Mononuclear cell (primary cell): ENCODE measurements around the gene ZNRF3. TPM values are rescaled to one million over a fixed set of nuclear protein-coding genes. Genes with fewer than 3 reads are reported as not detected.

Source experiments
- H3K27me3 ChIP-seq: 2 replicates; pipeline ENCODE4 v1.6.0; 2011; ENCODE audit warnings: low read length, control low read depth; ENCODE audit not compliant: insufficient read depth
- H3K4me1 ChIP-seq: 2 replicates; pipeline ENCODE4 v1.5.1; 2011; ENCODE audit warnings: mild to moderate bottlenecking, low read length, control low read depth; ENCODE audit not compliant: insufficient read depth
- H3K4me3 ChIP-seq: 2 replicates; pipeline ENCODE4 v1.5.1; 2011; ENCODE audit warnings: mild to moderate bottlenecking, low read length, moderate library complexity
- H3K9me3 ChIP-seq: 2 replicates; pipeline ENCODE4 v1.5.1; 2011; ENCODE audit warnings: low read depth, mild to moderate bottlenecking, control low read depth, low read length
- total RNA-seq: library from RNA; depleted of rRNA; stranded (reverse); fragments of >200 nt; gene quantifications from one replicate; pipeline ENCODE4 v1.2.3, GENCODE V29; 2012

ZNRF3 gene
- total RNA-seq, 1 donor = 0.52 TPM

DNA sequence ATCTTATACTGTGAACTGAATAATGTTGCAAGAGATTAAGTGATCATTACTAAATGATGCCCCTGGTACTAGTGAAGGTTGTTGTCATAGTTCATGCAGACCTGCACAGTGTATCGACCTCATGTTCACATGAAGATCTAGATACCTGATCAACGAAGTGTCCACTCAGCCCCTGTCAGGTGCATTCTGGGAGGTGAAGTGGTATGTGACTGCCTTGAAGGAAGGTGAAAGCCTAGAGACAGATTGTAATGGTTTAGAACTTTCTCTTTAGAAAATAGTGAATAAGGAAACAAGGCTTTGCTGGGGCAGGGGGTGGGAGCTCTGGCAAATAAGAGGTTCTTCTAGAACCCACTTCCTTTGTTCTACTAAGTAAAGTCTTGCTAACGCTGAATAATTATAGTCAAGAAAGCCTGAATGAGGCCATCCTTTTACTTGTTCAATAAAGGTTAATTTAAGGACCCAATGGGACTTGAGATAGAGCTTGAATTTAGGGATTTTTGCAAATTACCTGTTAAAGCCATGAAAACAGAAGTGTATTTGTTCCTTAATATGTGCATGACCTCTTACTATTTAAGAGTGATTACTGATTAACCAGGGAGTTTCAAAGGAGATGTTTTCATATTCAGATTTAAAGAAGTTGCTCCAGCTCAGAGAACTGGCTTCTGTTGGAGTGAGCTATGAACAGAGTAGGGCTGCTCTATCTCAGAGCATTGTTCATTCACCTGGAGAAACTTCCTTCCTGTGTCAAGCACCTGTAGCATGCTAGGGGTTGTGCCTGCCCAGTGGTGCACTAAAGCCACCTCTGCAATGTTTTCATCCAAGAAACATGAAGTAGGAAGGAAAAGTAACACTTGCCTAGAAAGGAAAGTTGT, 132.9 kb downstream of the ZNRF3 start:
- no peaks in the 10 kb centered on the region for H3K9me3 ChIP-seq
- H3K4me1 ChIP-seq = peaks cover 3% of the 10 kb centered on the region
- no peak overlapping the region for H3K4me3 ChIP-seq
- peaks cover 4% of the 10 kb centered on the region for H3K27me3 ChIP-seq

DNA sequence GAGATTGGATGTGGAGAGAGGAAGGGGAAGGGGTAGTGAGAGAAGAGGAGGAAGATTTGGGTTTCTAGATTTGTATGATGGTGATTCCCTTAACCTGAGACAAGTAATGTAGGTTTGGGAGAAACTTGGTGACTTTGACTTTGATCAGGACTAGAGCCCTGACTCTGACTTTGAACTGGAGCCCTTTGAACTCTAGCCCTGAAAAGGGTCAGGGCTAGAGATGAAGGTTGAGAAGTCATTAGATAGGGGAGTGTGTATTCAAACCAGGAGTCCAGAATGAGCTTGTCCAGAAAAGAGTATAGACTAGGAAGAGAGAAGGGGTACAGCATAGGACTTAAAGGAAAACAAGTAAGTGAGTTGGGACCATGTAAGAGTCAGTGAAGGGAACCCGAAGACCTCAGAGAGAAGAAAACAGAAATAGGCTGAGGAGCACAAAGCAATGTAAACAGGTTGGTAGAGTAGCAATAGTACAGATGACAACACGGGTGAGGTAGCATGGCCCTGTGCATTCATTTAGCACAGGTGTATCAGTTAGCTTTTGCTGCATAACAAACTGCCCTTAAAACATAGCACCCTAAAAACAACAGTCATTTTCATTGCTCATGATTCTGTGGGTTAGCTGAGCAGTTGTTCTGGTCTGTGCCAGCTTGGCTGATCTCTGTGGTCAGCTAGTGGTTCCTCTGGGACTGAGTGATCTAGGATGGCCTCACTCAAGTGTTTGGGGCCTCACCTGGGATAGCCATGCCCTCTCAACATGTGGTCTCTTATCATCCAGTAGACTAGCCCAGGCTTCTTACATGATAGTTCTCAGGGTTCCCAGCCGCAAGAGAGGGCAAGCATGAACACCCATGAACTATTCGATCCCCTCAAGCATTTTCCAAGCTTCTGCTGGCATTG, 135.2 kb downstream of the ZNRF3 start:
- H3K9me3 ChIP-seq = no peaks in the 10 kb centered on the region
- H3K27me3 ChIP-seq = peaks cover 8% of the 10 kb centered on the region
- peaks cover 3% of the 10 kb centered on the region for H3K4me1 ChIP-seq
- H3K4me3 ChIP-seq = no peak overlapping the region

DNA sequence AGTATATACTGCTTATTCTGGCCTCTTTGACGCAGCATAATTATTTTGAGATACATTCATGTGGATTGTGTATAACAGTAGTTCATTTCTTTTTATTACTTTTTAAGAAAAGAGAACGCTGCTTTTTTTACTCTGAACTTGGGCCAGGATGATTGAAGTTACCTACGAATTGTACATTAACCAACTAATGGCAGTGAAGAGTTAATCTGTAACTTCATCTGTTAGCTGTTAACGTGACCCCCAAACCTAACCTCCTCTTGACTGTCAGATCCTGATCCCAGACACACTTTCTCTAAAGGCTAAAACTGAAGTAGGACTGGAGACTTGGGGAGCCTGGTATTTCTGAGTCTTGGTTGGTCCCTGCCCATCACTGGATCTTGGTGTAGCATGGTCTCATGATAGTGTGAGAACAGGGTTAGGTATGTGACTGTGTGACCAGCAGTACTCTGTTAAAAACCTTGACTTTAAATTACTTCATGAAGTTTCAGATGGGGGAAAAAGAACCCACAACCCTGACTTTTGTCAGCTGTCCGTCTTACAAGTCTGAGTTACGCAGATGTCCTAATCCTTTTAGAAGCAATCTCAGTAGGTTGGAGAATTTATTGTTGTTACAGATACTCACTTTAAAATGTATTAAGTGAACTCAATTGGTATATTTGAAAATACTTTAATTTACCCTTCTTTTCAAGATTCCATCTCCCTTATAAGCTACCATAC, 138.9 kb downstream of the ZNRF3 start:
- Histone ChIP-seq H3K4me3 (no peak overlapping the region), H3K27me3 (peaks cover 8% of the 10 kb centered on the region), H3K4me1 (no peaks in the 10 kb centered on the region), H3K9me3 (no peaks in the 10 kb centered on the region)

DNA sequence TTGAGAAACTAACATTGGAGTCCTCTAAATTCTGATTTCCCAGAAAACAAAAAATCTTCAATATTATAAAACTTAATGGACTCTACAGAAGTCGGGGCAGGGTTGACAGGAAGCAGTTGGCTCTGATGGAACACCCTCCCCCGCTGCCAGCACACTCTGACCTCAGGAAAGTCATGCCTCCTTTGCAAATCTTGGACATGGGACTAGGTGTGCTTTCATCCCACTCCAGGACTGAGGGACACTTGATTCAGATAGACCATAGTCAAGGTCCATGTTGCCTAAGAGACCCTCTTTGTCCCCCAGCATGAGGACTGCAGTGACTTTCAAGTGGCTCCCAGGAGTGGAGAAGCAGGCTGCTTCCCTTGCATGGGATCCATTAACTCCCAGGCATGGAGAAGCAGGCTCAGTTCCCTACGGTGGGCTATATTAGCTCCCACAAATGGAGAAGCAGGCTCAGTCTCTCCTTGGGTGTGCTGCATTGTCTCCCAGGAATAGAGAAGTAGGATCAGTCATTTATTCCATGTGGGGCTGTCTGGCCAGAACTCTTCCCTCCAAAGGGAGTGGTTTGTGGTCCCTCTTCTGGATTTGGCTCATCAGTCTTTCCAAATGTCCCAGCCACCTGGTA, 139.9 kb downstream of the ZNRF3 start:
- Histone ChIP-seq H3K9me3 (no peaks in the 10 kb centered on the region), H3K4me3 (no peak overlapping the region), H3K4me1 (no peaks in the 10 kb centered on the region), H3K27me3 (peaks cover 11% of the 10 kb centered on the region)

DNA sequence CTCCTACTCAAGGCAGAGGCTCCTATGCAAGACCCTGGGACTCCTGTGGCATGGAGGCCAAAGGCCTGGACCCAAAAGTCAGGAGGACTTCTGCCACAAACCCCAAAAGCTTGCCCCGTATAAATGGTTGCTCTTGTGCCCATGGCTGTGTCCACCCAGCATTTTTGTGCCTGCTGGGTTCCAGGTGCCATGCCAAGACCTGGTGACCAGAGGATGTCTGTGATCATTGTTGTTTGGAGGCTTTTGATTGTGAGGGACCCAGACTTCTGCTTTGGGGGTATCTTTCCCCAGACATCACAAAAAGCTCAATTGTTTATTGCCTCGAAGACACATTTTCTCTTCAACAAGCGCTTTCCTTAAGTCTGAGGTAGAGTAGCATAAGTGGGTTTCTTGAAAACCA, 143.2 kb downstream of the ZNRF3 start:
- Histone ChIP-seq H3K27me3 (peaks cover 37% of the 10 kb centered on the region), H3K9me3 (no peaks in the 10 kb centered on the region), H3K4me1 (peaks cover 8% of the 10 kb centered on the region), H3K4me3 (no peak overlapping the region)

DNA sequence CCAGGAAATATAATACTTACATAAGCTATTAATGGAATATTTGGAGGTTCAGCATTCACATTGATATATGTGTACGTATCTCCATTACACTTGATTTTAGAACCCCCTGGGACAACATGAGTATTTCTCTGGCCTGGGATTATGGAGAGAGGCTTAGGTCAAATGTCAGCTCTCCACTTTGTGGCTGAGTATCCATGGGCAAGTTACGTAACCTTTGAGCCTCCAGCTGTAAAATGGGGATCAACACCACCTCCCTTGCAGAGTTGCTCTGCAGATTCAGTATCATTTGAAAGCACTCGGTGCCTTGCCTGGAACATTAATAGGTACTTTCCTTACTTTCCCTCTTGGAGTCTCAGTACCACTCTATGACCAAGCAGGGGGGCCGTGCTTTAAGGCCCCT, 145.1 kb downstream of the ZNRF3 start:
- Histone ChIP-seq H3K4me1 (peaks cover 8% of the 10 kb centered on the region), H3K27me3 (peaks cover 39% of the 10 kb centered on the region), H3K4me3 (no peak overlapping the region)

DNA sequence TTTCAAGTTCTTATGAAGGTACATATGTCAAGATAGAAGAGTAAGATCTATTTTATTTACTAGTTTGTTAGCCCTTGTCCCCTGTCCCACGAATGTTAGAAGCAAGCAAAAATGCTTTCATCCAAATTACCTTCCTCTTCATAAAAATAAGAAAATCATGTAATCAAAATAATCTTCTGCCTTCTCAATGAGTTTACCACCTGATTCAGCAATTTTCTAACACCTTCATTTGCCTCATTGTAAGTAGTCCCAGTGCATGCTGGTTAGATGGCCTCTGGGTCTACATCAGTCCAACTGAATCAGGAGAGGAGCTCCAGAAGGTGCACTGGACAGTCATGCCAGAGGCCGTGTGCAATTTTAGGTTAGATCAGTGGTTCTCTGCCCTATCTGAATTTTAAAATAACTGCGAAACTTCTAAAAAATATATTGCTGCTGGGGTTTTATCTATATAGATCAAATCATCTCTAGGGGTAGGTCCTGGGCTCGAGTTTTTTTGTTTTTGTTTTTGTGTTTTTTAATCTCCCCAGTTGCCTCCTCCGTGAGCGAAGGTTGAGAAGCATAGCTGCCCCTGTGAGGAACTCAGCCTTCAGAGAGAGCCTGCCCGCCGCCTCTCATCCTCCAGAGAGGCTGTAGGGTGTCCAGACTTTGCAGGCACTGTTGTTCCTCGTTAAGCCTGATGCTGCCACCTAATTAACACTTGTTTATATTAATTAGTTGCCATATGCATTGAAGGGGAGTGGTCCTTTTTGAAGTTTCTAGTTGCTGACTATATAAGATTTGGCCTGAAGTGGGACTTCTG, 146.0 kb downstream of the ZNRF3 start:
- H3K4me3 ChIP-seq = no peak overlapping the region
- peaks cover 8% of the 10 kb centered on the region for H3K4me1 ChIP-seq
- peaks cover 38% of the 10 kb centered on the region for H3K27me3 ChIP-seq
- H3K9me3 ChIP-seq = no peaks in the 10 kb centered on the region

More for the DNA sequence above, 145.1 kb downstream of the ZNRF3 start:
- H3K9me3 ChIP-seq = no peaks in the 10 kb centered on the region

DNA sequence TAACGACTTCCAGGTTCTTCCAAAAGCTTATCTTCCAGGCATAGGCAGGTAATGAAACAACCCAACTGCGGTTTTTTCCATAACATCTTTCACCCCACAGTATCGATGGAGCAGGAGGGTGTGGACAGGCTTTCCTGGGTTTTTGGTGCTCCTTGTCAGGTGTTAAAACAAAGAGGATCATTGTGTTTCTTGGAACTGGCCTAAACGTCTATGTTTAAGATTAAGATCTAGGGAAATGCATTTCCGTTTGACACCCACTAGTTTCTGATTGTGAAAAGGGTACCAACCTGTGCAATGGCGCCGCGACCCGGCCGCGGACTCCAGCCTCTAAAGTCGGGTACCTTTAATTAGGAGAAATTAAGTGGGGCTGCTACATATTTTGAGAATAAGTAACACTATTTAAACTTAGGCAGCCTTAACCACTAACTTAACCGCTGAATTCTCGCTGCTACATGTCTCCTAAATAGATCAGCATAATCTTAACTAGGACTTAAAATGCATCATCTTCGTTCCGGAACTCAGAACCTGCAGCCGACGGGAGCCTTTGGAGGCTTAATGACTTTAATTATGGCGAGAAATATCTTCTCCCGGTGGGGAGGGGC, 146.7 kb downstream of the ZNRF3 start:
- peaks cover 38% of the 10 kb centered on the region for H3K27me3 ChIP-seq
- peaks cover 8% of the 10 kb centered on the region for H3K4me1 ChIP-seq
- H3K9me3 ChIP-seq = no peaks in the 10 kb centered on the region
- no peak overlapping the region for H3K4me3 ChIP-seq

DNA sequence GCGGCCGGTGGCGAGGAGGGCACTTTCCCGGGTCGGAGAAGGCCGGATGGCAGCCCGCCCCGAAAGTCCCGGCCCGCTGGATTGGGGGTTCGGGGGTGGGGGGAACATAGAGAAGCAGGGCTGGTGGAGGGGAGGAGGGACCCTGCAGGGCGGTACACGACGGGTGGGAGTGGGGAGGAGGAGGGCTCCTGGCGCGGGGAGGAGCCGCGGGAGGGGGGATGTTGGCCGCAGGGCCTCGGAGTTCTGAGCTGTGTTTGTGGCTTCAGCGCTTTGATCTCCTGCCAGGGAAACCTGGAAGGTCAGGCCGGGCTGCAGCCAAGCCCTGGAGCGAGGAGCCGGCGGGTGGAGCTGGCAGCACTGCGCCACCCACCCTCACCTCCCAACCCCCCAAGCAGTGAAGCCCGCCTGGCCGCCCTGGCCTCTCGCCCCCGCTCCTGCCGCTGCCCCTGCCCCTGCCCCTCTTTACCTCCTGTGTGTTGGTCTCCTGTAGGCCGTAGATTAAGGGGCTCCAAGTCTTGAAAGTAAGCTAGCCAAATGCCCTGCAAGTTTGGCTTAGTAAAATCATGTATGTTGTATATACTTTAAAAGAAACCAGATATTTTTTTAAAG, 147.3 kb downstream of the ZNRF3 start:
- Histone ChIP-seq H3K27me3 (peaks cover 38% of the 10 kb centered on the region), H3K4me1 (peaks cover 8% of the 10 kb centered on the region), H3K4me3 (no peak overlapping the region)

DNA sequence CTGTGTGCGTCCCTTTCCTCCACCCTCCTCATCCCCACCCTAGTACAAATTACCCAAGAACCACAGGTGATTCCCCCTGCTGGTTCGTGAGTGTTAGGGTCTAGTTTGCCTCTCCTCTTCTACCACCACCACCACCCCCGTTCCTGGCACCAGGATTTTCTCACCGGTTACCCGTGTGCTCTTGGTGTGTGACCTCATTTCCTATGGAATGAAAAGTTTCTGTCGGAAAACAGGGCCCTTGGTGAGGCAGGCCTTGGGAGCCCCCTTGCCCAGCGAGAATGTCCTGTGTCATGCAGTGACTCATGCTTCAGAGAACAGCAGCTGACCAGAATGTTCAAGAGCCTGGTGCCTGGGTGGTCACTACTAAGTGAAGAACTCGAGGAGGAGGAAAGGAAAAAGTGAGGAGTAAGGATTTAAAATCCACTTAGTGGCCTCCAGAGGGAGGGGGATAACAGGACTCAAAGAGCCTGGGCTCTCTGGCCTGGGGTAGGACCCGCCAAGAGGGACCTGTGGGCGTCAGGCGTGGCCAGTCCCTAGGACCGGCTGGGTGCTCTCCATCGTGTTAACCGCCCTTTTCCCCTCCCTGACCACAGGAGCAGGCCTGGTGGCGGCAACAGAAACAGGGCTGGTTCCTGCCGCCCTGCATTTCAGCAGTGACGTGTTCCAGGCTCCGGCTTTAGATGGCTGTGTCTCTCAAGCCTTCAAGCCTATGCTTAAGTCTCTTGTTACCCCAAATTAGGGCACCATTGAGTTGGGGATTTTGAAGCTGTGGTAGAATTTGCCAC, 148.0 kb downstream of the ZNRF3 start:
- peaks cover 8% of the 10 kb centered on the region for H3K4me1 ChIP-seq

More for the DNA sequence above, 147.3 kb downstream of the ZNRF3 start:
- no peaks in the 10 kb centered on the region for H3K9me3 ChIP-seq

DNA sequence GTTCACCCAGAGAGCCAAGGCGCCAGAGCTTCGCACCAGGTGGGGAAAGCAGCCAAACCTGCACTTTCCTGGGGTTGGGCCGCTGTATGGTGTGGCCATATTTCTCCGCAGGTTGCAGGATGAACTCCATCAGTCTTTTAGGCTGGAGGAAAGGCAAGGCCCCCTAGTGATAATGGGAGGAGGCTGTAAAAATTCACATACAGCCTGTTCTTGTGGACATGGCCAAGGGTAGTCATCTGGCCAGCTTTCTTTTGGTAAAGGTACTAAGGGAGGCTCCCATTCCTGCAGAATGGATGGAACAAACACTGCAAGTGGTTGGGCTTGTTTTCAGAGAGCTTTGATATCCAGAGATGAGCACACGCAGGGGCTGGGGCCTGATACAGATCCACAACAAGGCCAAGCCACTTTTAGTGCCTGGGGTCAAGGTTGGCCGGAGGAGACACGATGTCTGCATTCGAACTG, 148.7 kb downstream of the ZNRF3 start:
- H3K9me3 ChIP-seq = no peaks in the 10 kb centered on the region
- H3K4me3 ChIP-seq = no peak overlapping the region
- peaks cover 38% of the 10 kb centered on the region for H3K27me3 ChIP-seq
- H3K4me1 ChIP-seq = peaks cover 8% of the 10 kb centered on the region

More for the DNA sequence above, 148.0 kb downstream of the ZNRF3 start:
- Histone ChIP-seq H3K9me3 (no peaks in the 10 kb centered on the region), H3K4me3 (no peak overlapping the region), H3K27me3 (peaks cover 38% of the 10 kb centered on the region)

DNA sequence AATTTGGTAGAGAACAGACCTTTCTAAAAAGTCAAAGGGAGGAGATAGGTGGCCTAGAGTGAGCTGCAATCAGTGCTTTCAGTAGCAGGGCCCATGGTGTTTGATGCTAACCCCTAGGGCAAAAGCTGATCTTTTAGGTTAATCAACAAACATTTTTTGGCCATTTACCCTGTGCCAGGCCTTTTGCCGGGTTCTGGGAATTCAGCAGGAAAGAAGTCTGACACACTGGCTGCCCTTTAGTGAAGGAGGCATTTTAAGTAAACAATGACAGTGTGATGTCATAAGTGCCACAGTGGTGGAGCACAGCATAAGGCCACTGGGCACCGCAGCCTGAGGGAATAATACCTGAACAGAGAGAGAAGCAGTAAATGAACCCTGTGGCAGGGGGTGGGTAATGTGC, 149.2 kb downstream of the ZNRF3 start:
- Histone ChIP-seq H3K9me3 (no peaks in the 10 kb centered on the region), H3K27me3 (peaks cover 38% of the 10 kb centered on the region), H3K4me1 (peaks cover 8% of the 10 kb centered on the region), H3K4me3 (no peak overlapping the region)
